Fibroblast of the conjunctiva (primary cell): ENCODE results near the gene QPRT.
"Not testable (repeated sequence)": the region's sequence is repeated elsewhere in the genome, so short reads cannot be mapped to it uniquely, and the experiment has no call there.

ENCODE experiments used
- DNase-seq: peaks from one replicate; pipeline ENCODE4 v3.0.0-alpha.2; 2010; ENCODE audit warnings: low read depth

Gene QPRT

DNA sequence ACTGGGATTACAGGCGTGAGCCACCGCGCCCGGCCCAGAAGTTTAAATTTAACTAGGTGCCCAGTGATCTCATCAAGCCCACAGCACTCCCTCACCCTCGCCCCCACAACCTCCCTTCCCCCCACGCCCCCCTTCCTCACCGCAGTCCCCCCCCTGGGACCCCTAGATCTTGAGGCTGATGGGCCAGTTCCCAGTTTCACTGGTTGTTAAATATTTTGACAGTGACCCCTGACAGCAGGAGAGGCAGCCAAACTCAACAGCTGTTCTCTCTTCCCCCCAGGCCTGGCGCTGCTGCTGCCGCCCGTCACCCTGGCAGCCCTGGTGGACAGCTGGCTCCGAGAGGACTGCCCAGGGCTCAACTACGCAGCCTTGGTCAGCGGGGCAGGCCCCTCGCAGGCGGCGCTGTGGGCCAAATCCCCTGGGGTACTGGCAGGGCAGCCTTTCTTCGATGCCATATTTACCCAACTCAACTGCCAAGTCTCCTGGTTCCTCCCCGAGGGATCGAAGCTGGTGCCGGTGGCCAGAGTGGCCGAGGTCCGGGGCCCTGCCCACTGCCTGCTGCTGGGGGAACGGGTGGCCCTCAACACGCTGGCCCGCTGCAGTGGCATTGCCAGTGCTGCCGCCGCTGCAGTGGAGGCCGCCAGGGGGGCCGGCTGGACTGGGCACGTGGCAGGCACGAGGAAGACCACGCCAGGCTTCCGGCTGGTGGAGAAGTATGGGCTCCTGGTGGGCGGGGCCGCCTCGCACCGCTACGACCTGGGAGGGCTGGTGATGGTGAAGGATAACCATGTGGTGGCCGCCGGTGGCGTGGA is 15.6 kb downstream of the QPRT start:
- peak; percentile 23 for DNase-seq

DNA sequence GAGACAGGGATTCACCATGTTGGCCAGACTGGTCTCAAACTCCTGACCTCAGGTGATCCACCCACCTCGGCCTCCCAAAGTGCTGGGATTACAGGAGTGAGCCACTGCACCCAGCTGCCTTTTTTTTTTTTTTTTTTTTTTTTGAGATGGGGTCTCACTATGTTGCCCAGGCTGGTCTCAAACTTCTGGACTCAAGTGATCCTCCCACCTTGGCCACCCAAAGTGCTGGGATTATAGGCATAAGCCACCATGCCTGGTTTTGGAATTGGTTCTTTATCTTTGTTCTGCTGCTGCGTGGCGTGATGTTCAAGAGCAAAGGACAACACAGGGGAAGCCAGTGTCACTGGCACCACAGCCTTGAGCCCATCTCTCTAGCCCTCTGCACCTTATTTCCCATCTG is 16.7 kb downstream of the QPRT start:
- not testable (repeated sequence) for DNase-seq

DNA sequence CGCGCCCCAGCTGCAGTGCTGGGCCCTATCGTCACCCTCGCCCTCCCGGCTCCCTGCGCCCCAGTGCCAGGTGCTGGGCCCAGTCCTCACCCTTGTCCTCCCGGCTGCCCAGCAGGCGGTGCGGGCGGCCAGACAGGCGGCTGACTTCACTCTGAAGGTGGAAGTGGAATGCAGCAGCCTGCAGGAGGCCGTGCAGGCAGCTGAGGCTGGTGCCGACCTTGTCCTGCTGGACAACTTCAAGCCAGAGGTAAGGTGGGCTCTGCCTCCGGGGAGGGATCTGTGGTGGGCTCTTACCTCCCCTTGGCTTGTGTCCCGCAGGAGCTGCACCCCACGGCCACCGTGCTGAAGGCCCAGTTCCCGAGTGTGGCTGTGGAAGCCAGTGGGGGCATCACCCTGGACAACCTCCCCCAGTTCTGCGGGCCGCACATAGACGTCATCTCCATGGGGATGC is 17.9 kb downstream of the QPRT start:
- DNase-seq = no peak

DNA sequence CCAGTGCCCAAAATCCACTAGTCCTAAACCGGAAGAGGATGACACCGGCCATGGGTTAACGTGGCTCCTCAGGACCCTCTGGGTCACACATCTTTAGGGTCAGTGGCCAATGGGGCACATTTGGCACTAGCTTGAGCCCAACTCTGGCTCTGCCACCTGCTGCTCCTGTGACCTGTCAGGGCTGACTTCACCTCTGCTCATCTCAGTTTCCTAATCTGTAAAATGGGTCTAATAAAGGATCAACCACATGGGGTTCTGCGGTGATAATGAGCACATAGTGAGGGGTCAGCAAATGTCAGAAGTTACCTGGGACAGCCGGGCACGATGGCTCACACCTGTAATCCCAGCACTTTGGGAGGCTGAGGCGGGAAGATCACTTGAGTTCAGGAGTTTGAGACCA is 18.4 kb downstream of the QPRT start:
- no peak for DNase-seq

DNA sequence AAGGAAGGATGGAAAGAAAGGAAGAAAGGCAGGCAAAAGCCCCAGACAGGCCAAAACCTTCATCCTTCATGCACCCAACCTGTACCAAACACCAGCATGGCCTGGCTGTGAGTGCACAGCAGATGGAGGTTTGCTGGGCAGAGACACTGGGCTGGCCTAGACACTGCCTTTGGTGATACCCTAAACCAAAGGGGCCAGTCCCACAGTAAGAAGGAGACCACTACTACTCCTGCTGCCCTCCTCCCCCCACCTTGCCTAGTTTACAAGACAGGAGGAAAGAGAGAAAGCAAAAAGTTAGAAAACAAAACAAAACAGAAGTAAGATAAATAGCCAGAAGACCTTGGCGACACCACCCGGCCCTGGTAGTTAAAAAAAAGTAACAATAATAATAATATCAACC is 19.1 kb downstream of the QPRT start:
- DNase-seq = no peak

DNA sequence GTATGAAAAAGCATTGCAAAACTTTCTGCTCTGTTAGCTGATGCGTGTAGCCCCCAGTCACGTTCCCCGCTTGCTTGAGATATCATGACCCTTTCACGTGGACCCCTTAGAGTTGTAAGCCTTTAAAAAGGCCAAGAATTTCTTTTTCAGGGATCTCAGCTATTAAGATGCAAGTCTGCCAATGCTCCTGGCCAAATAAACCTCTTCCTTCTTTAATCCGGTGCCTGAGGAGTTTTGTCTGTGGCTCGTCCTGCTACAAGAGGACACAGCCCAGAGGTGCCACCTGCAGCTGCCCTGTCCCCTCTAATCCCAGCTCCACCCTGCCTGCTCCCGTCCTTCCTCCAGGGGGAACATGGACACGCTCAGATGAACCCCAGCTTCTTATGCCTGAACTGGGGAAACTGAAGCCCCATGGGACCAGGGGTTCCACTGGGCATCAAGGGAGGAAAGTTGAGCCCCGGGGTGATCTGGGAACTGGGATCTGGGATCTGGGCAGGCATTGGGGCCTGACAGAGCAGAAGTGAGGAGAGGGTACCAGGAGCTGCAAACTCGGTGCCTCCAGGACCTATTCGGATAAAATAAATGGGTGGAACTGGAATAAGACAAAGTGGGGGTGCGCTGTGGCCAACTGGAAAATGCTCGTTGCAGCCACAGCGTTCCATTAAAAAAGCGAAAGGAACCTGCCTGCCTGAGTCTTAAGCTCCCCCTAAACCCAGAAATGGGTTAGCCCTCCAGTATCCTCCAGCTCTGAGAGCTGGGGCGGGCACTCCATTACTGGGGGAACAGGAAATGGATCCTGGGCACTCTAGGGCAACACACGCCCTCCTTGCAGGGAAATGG is 19.7 kb downstream of the QPRT start:
- DNase-seq = no peak

DNA sequence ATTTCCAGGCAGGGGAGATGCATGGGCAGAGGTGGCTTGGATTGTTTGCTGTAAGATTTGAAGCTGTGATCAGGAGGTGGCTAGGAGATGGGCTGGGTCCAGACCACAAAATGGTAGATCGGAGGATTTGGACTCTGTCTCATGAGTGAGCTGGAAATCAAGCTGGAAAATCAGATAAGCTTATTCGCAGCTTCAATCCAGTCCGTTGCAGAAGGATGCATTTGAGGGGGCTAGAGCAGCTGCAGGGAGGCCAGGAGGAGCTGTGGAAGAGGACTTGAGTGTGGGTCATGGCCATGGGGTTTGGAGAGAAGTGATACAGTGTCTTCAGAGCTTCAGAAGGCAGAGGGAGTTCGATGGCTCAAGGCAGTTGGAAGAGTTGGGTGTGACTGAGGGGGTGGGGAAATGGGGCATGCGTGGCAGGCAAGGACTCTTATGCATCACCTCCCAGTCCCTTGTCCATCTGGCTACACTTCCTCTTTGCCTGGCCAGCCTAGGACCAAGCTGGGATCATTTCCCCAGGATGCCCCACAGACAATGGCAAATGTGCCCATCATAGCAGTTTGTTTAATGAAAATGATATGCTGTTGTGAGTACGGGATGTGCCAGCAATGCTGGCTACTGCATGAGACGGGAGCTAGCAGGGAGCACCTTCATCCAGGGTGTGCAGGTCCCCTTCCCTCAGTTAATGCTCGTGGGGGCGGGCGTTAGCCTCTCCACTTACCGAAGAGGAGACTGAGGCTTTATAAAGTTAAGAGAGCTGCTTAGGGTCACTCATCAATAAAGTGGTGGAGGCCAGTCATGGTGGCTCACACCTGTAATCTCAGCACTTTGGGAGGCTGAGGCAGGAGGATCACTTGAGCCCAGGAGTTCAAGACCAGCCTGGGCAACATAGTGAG is 20.6 kb downstream of the QPRT start:
- no peak for DNase-seq

DNA sequence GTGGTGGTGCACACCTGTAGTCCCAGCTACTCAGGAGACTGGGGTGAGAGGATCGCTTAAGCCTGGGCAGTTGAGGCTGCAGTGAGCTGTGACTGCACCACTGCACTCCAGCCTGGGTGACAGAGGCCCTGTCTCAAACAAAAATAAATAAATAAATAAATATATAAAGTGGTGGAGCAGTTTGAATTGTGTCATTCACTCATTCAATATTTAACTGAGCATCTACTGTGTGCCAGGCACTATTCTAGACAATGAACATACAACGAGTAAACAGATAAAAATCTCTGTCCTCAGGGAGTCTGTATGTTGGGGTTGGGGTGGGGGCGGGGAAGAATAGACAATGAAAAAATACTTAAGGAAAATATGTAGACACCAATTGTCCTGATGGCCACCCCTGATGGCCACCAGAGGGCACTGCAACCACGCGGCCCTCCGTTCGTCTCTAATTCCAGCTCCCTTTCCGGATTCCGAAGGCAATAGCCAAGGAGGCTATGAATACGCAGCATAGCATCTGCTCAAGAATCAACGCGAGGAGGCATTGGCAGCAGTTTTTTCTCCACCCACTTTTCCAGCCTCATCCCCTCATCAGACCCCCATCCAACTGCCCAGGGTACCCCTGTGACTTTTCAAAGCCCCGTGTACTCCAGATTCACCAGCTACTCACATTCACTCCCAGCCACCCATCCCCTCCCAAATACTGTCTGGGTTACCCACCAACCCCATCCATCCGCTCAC is 21.4 kb downstream of the QPRT start:
- peak; percentile 83 for DNase-seq

DNA sequence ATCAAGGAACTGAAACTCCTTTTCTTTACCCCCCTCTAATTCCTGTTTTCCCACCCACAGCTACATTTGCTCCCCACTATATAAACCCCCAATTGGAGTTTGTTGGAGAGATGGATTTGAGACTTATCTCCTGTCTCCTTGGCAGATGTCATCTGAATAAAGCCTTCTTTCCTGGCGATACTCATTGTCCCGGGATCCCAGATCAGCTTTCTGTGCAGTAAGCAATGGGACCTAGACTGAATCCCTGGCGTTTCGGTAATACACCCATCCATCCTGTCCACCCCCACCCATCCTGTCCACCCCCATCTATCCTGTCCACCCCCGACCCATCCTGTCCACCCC is 22.2 kb downstream of the QPRT start:
- DNase-seq = no peak

DNA sequence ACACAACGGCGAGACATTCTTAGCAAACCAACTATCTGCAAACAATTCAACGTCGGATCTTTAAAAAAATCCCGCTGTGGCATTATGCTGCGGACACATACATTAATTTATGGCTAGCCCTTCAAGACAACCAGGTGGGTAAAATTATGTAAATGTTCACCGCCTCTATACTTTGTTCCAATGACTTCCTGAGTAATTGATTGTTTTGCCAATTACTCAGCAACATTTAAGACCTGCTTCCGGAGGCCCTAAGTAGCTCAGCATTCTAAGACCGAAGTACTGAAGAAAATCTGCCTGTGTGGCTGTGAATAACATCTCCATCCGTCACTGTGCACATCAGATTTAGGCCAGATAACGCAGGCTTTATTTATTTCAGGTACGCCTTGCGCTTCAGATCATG is 23.3 kb downstream of the QPRT start:
- no peak for DNase-seq

DNA sequence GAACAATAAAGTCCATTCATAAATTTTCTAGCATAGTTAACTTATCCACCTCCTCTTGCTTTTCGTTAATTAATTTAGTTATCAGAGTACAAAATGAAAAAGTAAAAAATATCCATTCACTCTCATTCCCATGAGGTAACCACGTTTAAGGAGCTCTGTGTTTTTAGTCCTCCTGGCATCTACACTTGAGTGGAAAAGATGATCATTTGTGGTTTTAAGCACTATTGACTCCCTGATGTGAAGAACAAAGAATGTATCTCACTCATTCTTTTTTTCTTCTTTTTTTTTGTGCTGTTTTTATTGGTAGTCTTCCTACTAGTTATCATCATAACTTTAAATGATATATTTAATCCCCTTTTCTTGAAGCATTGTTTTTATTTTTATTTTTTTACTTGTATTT is 26.1 kb downstream of the QPRT start:
- DNase-seq = no peak

DNA sequence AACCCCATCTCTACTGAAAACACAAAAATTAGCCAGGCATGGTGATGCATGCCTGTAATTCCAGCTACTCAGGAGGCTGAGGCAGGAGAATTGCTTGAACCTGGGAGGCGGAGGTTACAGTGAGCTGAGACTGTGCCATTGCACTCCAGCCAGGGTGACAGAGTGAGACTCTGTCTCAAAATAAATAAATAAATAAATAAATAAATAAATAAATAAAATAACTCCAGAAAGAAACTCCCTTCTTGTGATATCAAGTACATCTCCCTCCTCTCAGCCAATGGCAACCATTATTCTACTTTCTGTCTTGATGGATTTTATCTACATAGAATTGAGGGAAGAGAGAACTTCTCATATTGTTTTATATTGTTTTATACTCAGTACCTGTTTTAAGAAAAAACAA is 28.2 kb downstream of the QPRT start:
- DNase-seq = not testable (repeated sequence)

DNA sequence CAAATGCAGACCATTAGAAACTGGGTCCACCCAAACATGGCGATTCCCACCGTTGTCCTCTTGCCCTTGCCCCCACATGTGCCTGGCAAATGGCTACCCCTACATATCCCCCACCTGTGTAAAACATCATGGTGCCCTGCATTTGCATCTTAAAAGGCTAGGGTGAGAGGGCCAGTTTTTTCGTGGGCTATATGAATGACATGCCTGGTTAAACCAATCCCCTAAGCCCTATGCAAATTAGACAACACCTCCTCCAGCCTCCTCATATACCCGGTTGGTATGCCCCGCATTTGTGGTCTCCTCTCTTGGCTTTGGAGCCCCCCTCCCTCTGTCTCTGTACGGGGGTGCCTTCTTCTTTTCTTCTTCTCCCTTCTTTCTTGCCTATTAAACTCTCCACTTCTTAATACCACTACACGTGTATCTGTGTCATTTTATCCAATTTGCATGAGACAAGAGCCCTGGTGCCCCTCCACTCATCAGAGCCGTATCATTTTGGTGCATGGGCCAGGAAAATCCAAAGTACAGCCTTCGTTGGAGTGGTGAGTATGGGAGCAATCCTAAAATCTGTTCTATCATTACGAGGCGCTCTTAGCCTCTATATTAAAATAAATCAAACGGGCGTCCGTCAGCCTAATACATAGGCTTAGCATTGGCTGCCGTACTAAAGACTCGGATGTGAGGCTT is 30.1 kb downstream of the QPRT start:
- DNase-seq = no peak

DNA sequence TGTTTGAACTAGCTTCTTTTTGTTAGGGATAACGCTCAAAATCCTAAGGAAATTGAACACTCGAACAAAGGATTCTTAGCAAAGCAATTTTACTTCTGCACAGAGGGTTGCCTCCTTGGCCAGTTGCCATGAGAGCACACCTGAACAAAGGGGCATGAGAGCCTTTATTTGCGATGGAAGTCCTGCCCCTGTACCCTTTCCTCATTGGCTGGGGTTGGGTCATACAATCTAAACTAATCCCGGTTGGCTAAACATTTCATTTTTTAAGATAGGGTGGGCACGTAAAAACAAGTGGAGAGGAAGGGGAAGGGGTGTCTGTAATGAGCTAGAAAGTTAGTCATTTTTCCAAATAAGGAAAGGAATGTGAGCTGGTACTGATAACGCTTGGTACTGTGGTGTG is 30.7 kb downstream of the QPRT start:
- DNase-seq = not testable (repeated sequence)

DNA sequence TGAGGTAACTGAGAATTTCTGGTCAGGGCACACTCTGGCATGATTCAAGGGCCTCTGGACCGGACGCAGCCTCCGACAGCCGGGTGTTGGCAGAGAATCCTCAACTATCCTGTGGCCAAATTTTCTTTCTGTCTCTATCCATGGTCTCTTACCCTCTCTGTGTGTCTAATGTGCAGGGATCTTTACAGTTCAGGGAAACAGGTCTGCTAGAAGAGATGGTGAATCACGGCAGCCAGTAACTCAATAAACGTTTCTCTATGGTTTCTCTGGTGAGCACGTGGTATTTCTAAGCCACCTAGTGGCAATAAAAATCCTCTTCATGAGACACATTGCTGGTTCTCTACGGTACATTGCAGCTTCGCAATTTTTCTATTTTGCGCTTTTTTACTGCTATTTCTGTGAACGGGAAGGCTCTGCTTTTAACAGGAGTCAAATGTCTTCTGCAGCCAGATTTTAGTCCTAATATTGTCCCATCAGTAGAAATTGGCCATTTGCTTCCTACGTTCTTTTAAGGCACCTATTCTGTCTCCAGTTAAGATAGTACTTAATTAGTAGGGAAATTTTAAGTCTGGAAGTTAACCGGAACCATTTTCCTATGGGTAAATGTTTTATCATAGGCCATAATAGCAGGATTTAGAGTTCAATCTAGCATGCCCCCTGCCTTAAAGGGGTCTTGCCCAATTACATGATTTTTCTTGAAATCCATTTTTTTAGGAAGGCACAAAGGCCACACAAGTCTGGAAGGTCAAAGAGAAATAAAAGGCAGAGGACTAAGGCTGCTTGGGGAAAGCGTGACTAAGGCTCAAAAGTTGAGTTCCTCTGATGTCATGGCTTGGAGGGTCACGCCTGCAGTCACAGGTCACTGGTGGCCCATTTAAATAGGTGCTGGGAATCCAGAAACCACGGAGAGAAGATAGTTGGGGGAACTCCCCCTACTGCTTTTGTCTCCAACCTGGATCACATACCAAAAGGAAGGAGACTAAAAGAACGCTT is 31.5 kb downstream of the QPRT start:
- peak; percentile 41 for DNase-seq

DNA sequence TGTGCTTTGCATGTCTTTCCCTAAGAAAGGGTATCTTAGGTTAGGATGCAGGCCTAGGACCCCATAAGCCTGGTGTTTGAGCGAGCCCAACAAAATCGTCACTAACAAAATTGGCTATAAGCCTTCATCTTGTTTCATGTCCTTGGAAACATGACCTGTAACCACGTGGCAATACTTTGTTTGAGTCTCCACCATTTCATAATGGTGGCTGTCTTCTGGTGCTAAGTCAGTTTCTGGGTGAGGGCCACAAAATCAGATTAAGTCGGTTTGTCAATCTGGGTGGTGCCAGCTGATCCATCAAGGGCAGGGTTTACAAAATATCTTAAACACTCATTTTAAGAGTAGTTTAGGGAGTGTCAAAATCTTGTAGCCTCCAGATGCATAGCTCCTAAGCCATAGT is 33.8 kb downstream of the QPRT start:
- no peak for DNase-seq

DNA sequence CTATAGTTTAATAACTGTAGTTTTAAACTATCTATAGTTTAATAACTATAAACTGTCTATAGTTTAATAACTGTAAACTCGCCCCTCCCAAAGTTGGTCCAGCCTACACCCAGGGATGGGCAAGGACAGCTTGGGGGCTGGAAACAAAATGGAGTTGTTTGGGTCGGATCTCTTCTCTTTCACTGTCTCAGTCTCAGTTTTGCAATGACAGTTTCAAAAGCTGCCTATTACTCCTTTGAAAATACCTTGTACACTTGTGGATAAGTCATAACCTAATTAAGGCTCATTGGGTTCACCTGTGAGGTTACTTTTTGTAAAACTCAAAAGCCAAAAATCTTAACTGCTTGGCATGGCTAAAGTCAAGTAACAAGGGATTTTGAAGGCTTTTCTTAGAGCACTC is 35.4 kb downstream of the QPRT start:
- no peak for DNase-seq

DNA sequence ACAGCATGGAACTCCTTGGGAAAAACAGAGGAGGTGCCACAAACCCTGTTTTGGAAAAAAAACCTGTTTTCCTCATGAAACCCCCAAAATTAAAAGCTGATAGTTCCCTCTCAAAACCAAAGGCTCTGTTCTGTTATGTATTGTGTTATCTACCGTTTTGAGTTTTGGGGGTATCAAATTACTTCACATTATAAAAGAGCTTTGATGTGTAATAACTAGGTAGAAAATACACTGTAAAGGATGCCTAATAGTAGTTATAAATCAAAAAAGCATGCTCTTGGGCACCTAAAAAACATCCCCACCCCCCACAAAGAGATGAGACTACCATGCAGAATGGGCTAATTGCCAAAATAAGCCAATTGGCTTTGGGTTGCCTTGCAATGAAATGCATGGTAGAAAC is 36.0 kb downstream of the QPRT start:
- no peak for DNase-seq

DNA sequence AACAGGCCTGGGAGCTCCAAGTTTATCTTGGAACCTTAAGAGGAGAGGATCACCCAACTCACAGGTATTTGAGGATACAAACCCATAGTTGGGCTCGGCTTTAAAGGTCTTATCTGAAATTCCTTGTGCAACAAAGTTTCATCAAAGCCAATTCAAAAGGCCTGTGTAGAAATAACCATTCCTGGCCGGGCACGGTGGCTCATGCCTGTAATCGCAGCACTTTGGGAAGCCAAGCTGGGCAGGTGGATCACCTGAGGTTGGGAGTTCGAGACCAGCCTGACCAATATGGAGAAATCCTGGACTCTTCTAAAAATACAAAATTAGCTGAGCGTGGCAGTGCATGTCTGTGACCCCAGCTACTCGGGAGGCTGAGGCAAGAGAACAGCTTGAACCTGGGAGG is 38.1 kb downstream of the QPRT start:
- DNase-seq = no peak

DNA sequence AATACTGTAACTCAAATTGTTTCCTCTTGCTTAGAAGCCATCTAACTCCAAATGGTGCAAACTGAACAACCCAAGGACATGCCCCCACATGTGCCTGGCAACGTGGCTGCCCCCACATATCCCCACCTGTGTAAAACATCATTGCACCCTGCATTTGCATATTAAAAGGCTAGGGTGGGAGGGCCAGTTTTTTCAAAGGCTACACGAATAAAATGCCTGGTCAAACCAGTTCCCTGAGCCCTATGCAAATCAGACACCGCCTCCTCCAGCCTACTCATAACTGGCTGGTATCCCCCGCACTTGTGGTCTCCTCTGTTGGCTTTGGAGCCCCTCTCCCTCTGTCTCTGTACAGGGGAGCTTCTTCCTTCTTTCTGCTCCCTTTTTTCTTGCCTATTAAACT is 40.1 kb downstream of the QPRT start:
- no peak for DNase-seq
